Astrocyte (in vitro differentiated cells and primary cell): ENCODE results near the gene GCNT2. TPM values are rescaled to one million over a fixed set of nuclear protein-coding genes. Genes with fewer than 3 reads are reported as not detected.

Experiments
- DNase-seq: peaks from one replicate; pipeline ENCODE4 v3.0.0-alpha.2; 2010; ENCODE audit warnings: low read depth
- FAIRE-seq: peaks from 2 replicates; lab custom pipeline; 2011; peaks lifted over from hg19 to GRCh38; lab: Jason Lieb, UNC
- H2AFZ ChIP-seq: 2 replicates; pipeline ENCODE4 v1.6.0; 2012; ENCODE audit warnings: low read depth, low read length, inconsistent platforms
- H3K27ac ChIP-seq: 2 replicates; pipeline ENCODE4 v1.5.1; 2011; ENCODE audit warnings: low read depth, low read length, inconsistent platforms
- H3K27me3 ChIP-seq: 2 replicates; pipeline ENCODE4 v1.6.0; 2011; ENCODE audit warnings: low read length, inconsistent platforms; ENCODE audit not compliant: insufficient read depth
- H3K36me3 ChIP-seq: 2 replicates; pipeline ENCODE4 v1.5.1; 2011; ENCODE audit warnings: low read length, inconsistent platforms; ENCODE audit not compliant: insufficient read depth
- H3K4me1 ChIP-seq: 2 replicates; pipeline ENCODE4 v1.5.1; 2011; ENCODE audit warnings: low read length, inconsistent platforms; ENCODE audit not compliant: insufficient read depth
- H3K4me2 ChIP-seq: 2 replicates; pipeline ENCODE4 v1.6.0; 2012; ENCODE audit warnings: low read length, inconsistent platforms
- H3K4me3 ChIP-seq: 2 replicates; pipeline ENCODE4 v1.5.1; 2011; ENCODE audit warnings: low read depth, mild to moderate bottlenecking, low read length, inconsistent platforms; ENCODE audit not compliant: insufficient read depth
- H3K79me2 ChIP-seq: 2 replicates; pipeline ENCODE4 v1.6.0; 2012; ENCODE audit warnings: mild to moderate bottlenecking, low read length, inconsistent platforms; ENCODE audit not compliant: insufficient read depth
- H3K9ac ChIP-seq: 2 replicates; pipeline ENCODE4 v1.6.0; 2012; ENCODE audit warnings: mild to moderate bottlenecking, low read length, inconsistent platforms
- H3K9me3 ChIP-seq: 2 replicates; pipeline ENCODE4 v1.5.1; 2012; ENCODE audit warnings: low read depth, mild to moderate bottlenecking, low read length, inconsistent platforms; ENCODE audit not compliant: insufficient read depth
- H4K20me1 ChIP-seq: 2 replicates; pipeline ENCODE4 v1.6.0; 2012; ENCODE audit warnings: low read length, inconsistent platforms; ENCODE audit not compliant: insufficient read depth
- H3K27ac Mint-ChIP-seq: one replicate; pipeline ENCODE4 v1.8.0; 2021; ENCODE audit warnings: mild to moderate bottlenecking, mixed read lengths; ENCODE audit not compliant: unreplicated experiment
- H3K27me3 Mint-ChIP-seq: one replicate; pipeline ENCODE4 v1.8.0; 2021; ENCODE audit warnings: low read depth, mixed read lengths; ENCODE audit not compliant: unreplicated experiment
- H3K36me3 Mint-ChIP-seq: one replicate; pipeline ENCODE4 v1.8.0; 2021; ENCODE audit warnings: low read depth, mixed read lengths; ENCODE audit not compliant: unreplicated experiment
- H3K4me1 Mint-ChIP-seq: one replicate; pipeline ENCODE4 v1.8.0; 2021; ENCODE audit warnings: low read depth, mixed read lengths; ENCODE audit not compliant: unreplicated experiment
- H3K4me3 Mint-ChIP-seq: one replicate; pipeline ENCODE4 v1.8.0; 2021; ENCODE audit warnings: mild to moderate bottlenecking, moderate library complexity, mixed read lengths; ENCODE audit not compliant: unreplicated experiment
- H3K9me3 Mint-ChIP-seq: one replicate; pipeline ENCODE4 v1.8.0; 2021; ENCODE audit warnings: mild to moderate bottlenecking, mixed read lengths; ENCODE audit not compliant: unreplicated experiment
- EZH2 ChIP-seq: IDR thresholded peaks from 2 replicates; pipeline ENCODE4 v1.6.1; 2012; ENCODE audit warnings: mild to moderate bottlenecking, low read length, inconsistent platforms; ENCODE audit not compliant: insufficient read depth
- total RNA-seq: library from RNA; stranded (reverse); gene quantifications from 2 replicates; pipeline ENCODE4 v1.2.1, GENCODE V29; 2021
- TF ChIP-seq, protein P1 (sequence below): IDR thresholded peaks from 2 replicates; pipeline ENCODE4 v1.5.1; 2011; ENCODE audit warnings: low read depth, mild to moderate bottlenecking, inconsistent platforms, low read length, moderate library complexity; ENCODE audit not compliant: insufficient read depth

Gene GCNT2
- total RNA-seq, 1 donor from 2014 or later, result 14.8 TPM

DNA sequence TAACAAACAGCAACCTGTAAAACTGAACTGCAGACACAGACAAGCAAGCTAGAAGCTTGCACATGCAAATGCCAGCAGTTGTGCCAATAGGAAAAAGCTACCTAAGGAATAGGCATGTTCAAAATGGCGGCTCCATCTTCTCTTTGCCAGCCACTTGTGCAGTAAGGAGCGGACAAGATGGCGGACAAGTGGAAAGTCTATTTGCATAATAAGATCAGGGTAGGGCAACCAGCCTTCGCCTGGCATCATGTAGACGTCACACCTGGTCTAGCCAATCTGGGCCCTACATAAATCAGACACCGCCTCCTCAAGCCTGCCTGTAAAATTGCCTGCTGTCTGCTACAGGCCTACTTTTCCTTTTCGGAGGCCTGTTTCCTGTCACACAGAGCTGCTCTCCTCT lies 155.3 kb downstream of the GCNT2 start:
- H3K9ac ChIP-seq, result no peak overlapping the region
- no peaks in the 10 kb centered on the region for H3K79me2 ChIP-seq
- no peaks in the 10 kb centered on the region for H3K27me3 ChIP-seq
- DNase-seq (no peak), FAIRE-seq (no peak)
- no peaks in the 10 kb centered on the region for H4K20me1 ChIP-seq
- H2AFZ ChIP-seq, result no peak overlapping the region
- TF ChIP-seq, protein P1, sequence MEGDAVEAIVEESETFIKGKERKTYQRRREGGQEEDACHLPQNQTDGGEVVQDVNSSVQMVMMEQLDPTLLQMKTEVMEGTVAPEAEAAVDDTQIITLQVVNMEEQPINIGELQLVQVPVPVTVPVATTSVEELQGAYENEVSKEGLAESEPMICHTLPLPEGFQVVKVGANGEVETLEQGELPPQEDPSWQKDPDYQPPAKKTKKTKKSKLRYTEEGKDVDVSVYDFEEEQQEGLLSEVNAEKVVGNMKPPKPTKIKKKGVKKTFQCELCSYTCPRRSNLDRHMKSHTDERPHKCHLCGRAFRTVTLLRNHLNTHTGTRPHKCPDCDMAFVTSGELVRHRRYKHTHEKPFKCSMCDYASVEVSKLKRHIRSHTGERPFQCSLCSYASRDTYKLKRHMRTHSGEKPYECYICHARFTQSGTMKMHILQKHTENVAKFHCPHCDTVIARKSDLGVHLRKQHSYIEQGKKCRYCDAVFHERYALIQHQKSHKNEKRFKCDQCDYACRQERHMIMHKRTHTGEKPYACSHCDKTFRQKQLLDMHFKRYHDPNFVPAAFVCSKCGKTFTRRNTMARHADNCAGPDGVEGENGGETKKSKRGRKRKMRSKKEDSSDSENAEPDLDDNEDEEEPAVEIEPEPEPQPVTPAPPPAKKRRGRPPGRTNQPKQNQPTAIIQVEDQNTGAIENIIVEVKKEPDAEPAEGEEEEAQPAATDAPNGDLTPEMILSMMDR, result no peak
- no peak for TF ChIP-seq EZH2
- no peaks in the 10 kb centered on the region for H3K4me1 ChIP-seq
- H3K4me2 ChIP-seq, result no peak overlapping the region
- no peaks in the 10 kb centered on the region for H3K4me1 Mint-ChIP-seq
- no peak overlapping the region for H3K27ac ChIP-seq
- no peaks in the 10 kb centered on the region for H3K27me3 Mint-ChIP-seq
- no peaks in the 10 kb centered on the region for H3K36me3 Mint-ChIP-seq
- H3K4me3 ChIP-seq, result no peak overlapping the region
- H3K27ac Mint-ChIP-seq, result no peak overlapping the region
- H3K4me3 Mint-ChIP-seq, result no peak overlapping the region
- H3K9me3 Mint-ChIP-seq, result peaks cover 2% of the 10 kb centered on the region
- no peaks in the 10 kb centered on the region for H3K36me3 ChIP-seq
- H3K9me3 ChIP-seq, result no peaks in the 10 kb centered on the region

DNA sequence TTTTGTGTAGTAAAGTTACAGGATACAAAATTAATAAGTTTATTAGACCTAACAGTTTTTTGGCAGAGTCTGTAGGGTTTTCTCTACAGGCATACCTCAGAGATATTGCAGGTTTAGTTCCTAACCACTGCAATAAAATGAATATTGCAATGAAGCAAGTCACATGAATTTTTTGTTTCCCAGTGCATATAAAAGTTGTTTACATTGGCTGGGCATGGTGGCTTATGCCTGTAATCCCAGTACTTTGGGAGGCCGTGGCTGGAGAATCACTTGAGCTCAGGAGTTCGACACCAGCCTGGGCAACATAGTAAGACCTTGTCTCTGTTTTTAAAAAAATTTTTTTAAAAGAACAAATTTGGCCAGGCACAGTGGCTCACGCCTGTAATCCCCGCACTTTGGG lies 157.3 kb downstream of the GCNT2 start:
- H3K4me1 Mint-ChIP-seq, result no peaks in the 10 kb centered on the region
- H3K27me3 Mint-ChIP-seq, result no peaks in the 10 kb centered on the region
- H3K36me3 Mint-ChIP-seq, result no peaks in the 10 kb centered on the region
- H3K9me3 Mint-ChIP-seq, result no peaks in the 10 kb centered on the region
- H2AFZ ChIP-seq, result no peak overlapping the region
- TF ChIP-seq, protein P1, result no peak
- TF ChIP-seq EZH2, result no peak
- H3K4me3 ChIP-seq, result no peak overlapping the region
- no peak overlapping the region for H3K27ac Mint-ChIP-seq
- H3K36me3 ChIP-seq, result no peaks in the 10 kb centered on the region
- H3K9ac ChIP-seq, result no peak overlapping the region
- H3K4me2 ChIP-seq, result no peak overlapping the region
- H3K4me3 Mint-ChIP-seq, result no peak overlapping the region
- no peaks in the 10 kb centered on the region for H3K27me3 ChIP-seq
- no peak overlapping the region for H3K27ac ChIP-seq
- FAIRE-seq (no peak), DNase-seq (no peak)
- no peaks in the 10 kb centered on the region for H4K20me1 ChIP-seq
- H3K79me2 ChIP-seq, result no peaks in the 10 kb centered on the region
- H3K4me1 ChIP-seq, result no peaks in the 10 kb centered on the region
- H3K9me3 ChIP-seq, result no peaks in the 10 kb centered on the region

Other genes starting within 250 kb of the GCNT2 start
- gene TFAP2A, start 106.3 kb upstream of the GCNT2 start, total RNA-seq, result 2.1 and 6.6 TPM in 2 replicates
- 2.3 and 2.9 TPM in 2 replicates for gene C6orf52, start 173.3 kb downstream of the GCNT2 start, total RNA-seq
- gene PAK1IP1, start 173.6 kb downstream of the GCNT2 start, total RNA-seq, result 20.1 and 21.9 TPM in 2 replicates
- gene TMEM14C, start 201.7 kb downstream of the GCNT2 start, total RNA-seq, result 128 and 134 TPM in 2 replicates
- gene TMEM14B, start 226.5 kb downstream of the GCNT2 start, total RNA-seq, result 52.2 and 52.8 TPM in 2 replicates